DND-41 (cell line): ENCODE results near the gene PDE1A.

Experiments
- CTCF ChIP-seq: IDR thresholded peaks from 2 replicates; pipeline ENCODE4 v1.5.1; 2012; ENCODE audit warnings: borderline replicate concordance, low read length, moderate library complexity, mild to moderate bottlenecking; ENCODE audit not compliant: poor library complexity, severe bottlenecking; ENCODE audit errors: extremely low read depth
- EZH2 ChIP-seq: IDR thresholded peaks from 3 replicates; pipeline ENCODE4 v1.6.1; 2012; ENCODE audit warnings: borderline replicate concordance, low read depth, mild to moderate bottlenecking, moderate library complexity, low read length, inconsistent platforms; ENCODE audit not compliant: severe bottlenecking

- no peak for TF ChIP-seq CTCF
- no peak for TF ChIP-seq EZH2
Observed at GRCh38 chr2:182165202-182165601, 261.6 kb downstream of the PDE1A start.
